K562 (cell line): Measurements from ENCODE around the gene ERBB4. TPM values are rescaled to one million over a fixed set of nuclear protein-coding genes. Genes with fewer than 3 reads are reported as not detected.

ENCODE experiments used
- ATAC-seq: fragments of 200-7000 bp; cut with Tn5 transposase; 3 replicates; pipeline ENCODE4 v1.9.1; 2020; ENCODE audit warnings: moderate library complexity
- BruUV-seq: library from RNA; stranded (reverse); fragments of 400-500 nt; replicated peaks from 2 replicates; lab custom pipeline; 2021; lab: Mats Ljungman, UMichigan
- CTCF ChIA-PET: fragments of 300-600 bp; formaldehyde crosslinking; extraction: SDS; loops from one replicate; lab custom pipeline; 2021; ENCODE audit warnings: low intra/inter-chr PET ratio; lab: Yijun Ruan, JAX
- POLR2A ChIA-PET: fragments of 300-600, 350-650 bp; sonication (Branson Sonifier 250); formaldehyde crosslinking; extraction: SDS; loops from one replicate; lab custom pipeline; 2021; ENCODE audit warnings: antibody characterized with exemption, inconsistent platforms; lab: Yijun Ruan, JAX
- DNase-seq, 4 experiments: peaks; one replicate each; pipeline versions ENCODE4 v3.0.0 to v3.0.0-alpha.2; 2011 to 2018; ENCODE audit warnings: low spot score in 3 of 4, mixed read lengths in 3 of 4; ENCODE audit errors: extremely low read depth in 1 of 4
- FAIRE-seq: peaks from 2 replicates; lab custom pipeline; 2011; peaks lifted over from hg19 to GRCh38; lab: Jason Lieb, UNC
- H2AFZ ChIP-seq: 2 replicates; pipeline ENCODE4 v1.6.0; 2011; ENCODE audit warnings: low read depth, low read length, control low read depth, inconsistent platforms
- H3K27ac ChIP-seq: fragments of 200-600 bp; 3 replicates; pipeline ENCODE4 v1.8.0; 2011; ENCODE audit warnings: low read depth, mild to moderate bottlenecking, control low read depth, inconsistent platforms, low read length, moderate library complexity, mixed read lengths; ENCODE audit errors: extremely low read depth
- H3K27me3 ChIP-seq, 2 experiments: fragments of 300-600 bp in 1 of 2; 2 replicates in 1 of 2; 3 replicates in 1 of 2; pipeline versions ENCODE4 v1.6.0 to v1.8.0; 2011; ENCODE audit warnings: inconsistent platforms in 2 of 2, low read length in 2 of 2, mild to moderate bottlenecking in 1 of 2, mixed read lengths in 1 of 2, moderate library complexity in 1 of 2; ENCODE audit not compliant: control insufficient read depth in 2 of 2, insufficient read depth in 2 of 2
- H3K36me3 ChIP-seq: fragments of 300-600 bp; 3 replicates; pipeline ENCODE4 v1.8.0; 2011; ENCODE audit warnings: mild to moderate bottlenecking, low read length, inconsistent platforms; ENCODE audit not compliant: control insufficient read depth, insufficient read depth
- H3K4me1 ChIP-seq, 2 experiments: fragments of 200-600 bp in 1 of 2; replicated peaks in 1 of 2; 2 replicates in 1 of 2; 3 replicates in 1 of 2; pipeline versions ENCODE4 v1.5.1 to v1.8.0; 2011; ENCODE audit warnings: inconsistent platforms in 2 of 2, low read length in 2 of 2, mild to moderate bottlenecking in 1 of 2, mixed read lengths in 1 of 2, moderate library complexity in 1 of 2; ENCODE audit not compliant: control insufficient read depth in 2 of 2, insufficient read depth in 2 of 2
- H3K4me2 ChIP-seq: 2 replicates; pipeline ENCODE4 v1.6.1; 2011; ENCODE audit warnings: low read length, control low read depth, inconsistent platforms, mixed read lengths; ENCODE audit not compliant: insufficient read depth
- H3K4me3 ChIP-seq: fragments of 200-600 bp; sonication (generic), shearing (Covaris generic); 2 replicates; pipeline ENCODE4 v1.5.1; 2016; ENCODE audit warnings: control low read depth, inconsistent platforms
- H3K79me2 ChIP-seq: fragments of 200-600 bp; 3 replicates; pipeline ENCODE4 v1.8.0; 2011; ENCODE audit warnings: low read length, inconsistent platforms; ENCODE audit not compliant: control insufficient read depth, insufficient read depth
- H3K9ac ChIP-seq, 2 experiments: 2 replicates each; pipeline versions ENCODE4 v1.6.0 to v1.6.1; 2011; ENCODE audit warnings: low read depth in 2 of 2, low read length in 2 of 2, control low read depth in 1 of 2, inconsistent platforms in 1 of 2, mild to moderate bottlenecking in 1 of 2, mixed read lengths in 1 of 2; ENCODE audit not compliant: insufficient read depth in 1 of 2
- H3K9me1 ChIP-seq: one replicate; pipeline ENCODE4 v1.6.0; 2011; ENCODE audit warnings: inconsistent platforms, mild to moderate bottlenecking, low read length, moderate library complexity; ENCODE audit not compliant: control insufficient read depth, insufficient read depth
- H3K9me3 ChIP-seq: replicated peaks from 2 replicates; pipeline ENCODE4 v1.5.1; 2011; ENCODE audit warnings: low read depth, low read length, inconsistent platforms; ENCODE audit not compliant: control insufficient read depth, insufficient read depth
- H4K20me1 ChIP-seq: replicated peaks from 2 replicates; pipeline ENCODE4 v1.6.1; 2011; ENCODE audit warnings: low read length, inconsistent platforms, mixed read lengths; ENCODE audit not compliant: control insufficient read depth, insufficient read depth
- BRD4 ChIP-seq: fragments of 200-600 bp; sonication (generic); IDR thresholded peaks from 2 replicates; pipeline ENCODE4 v1.6.1; 2017; ENCODE audit warnings: inconsistent platforms
- CBFB ChIP-seq: sonication (generic); formaldehyde crosslinking; IDR thresholded peaks from 2 replicates; pipeline ENCODE4 v1.4.0; 2020; ENCODE audit warnings: mild to moderate bottlenecking, missing genetic modification reagents
- E2F3 ChIP-seq: fragments of 250-450 bp; sonication (Bioruptor Pico); IDR thresholded peaks from 2 replicates; pipeline ENCODE4 v1.4.0; 2020; ENCODE audit warnings: mild to moderate bottlenecking
- HSF4 ChIP-seq: fragments of 250-450 bp; sonication (Bioruptor Pico); IDR thresholded peaks from 2 replicates; pipeline ENCODE4 v2.1.2; 2022; ENCODE audit warnings: mild to moderate bottlenecking, moderate library complexity, borderline replicate concordance
- MIER1 ChIP-seq: fragments of 450-650 bp; IDR thresholded peaks from 2 replicates; pipeline ENCODE4 v1.6.1; 2016; ENCODE audit warnings: antibody characterized with exemption, mild to moderate bottlenecking, low read depth
- ZNF274 ChIP-seq: IDR thresholded peaks from 2 replicates; pipeline ENCODE4 v1.6.1; 2011; ENCODE audit warnings: low read depth, mild to moderate bottlenecking, low read length, moderate library complexity, borderline replicate concordance
- WGBS: fragments of 100-300 bp; shearing (Covaris generic); methylation state at CpG from one replicate; pipeline ENCODE4 v1.1.6; 2016; ENCODE audit warnings: low coverage, mixed read lengths; ENCODE audit not compliant: insufficient coverage; ENCODE audit errors: missing lambda C conversion rate; 5-methylcytosine and 5-hydroxymethylcytosine counted together
- in situ Hi-C: fragments of 300-500 bp; cut with MboI; formaldehyde crosslinking; loops from 4 replicates; pipeline ENCODE4 v1.15.0; 2018; ENCODE audit warnings: inconsistent platforms, mixed read lengths
- intact Hi-C: fragments of 100-400 bp; cut with micrococcal nuclease; formaldehyde crosslinking; loops from 2 replicates; pipeline ENCODE4 v1.14.2; 2022
- polyA plus RNA-seq, 8 experiments: library from polyadenylated mRNA; depleted of rRNA in 4 of 8; stranded (reverse) in 5 of 8; unstranded in 3 of 8; fragments of >200 nt; fragmentation: Nextera tagmentation in 2 of 8; fragmentation: Illumina TruSeq in 1 of 8; extraction: Ambion mirVana in 2 of 8; extraction: Trizol in 1 of 8; gene quantifications; 2 replicates each; pipeline versions ENCODE4 v1.2.1 to v1.2.3, GENCODE V29; 2011 to 2014; ENCODE audit warnings: inconsistent platforms in 1 of 8, missing spikeins in 1 of 8
- total RNA-seq, 7 experiments: library from RNA; depleted of rRNA in 6 of 7; stranded (reverse); fragments of >200 nt in 6 of 7; fragmentation: Illumina TruSeq in 2 of 7; extraction: Trizol in 2 of 7; gene quantifications; 2 replicates each; pipeline versions ENCODE4 v1.2.1 to v1.2.3, GENCODE V29; 2011 to 2021; ENCODE audit warnings: low replicate concordance in 1 of 7
- TF ChIP-seq, protein P1 (sequence below), 2 experiments: fragments of 450-650 bp in 1 of 2; sonication (generic) in 1 of 2; formaldehyde crosslinking; conservative IDR thresholded peaks; 2 replicates each; pipeline versions ENCODE4 v1.4.0 to v1.8.1; 2020 to 2022; ENCODE audit warnings: mild to moderate bottlenecking in 1 of 2, missing genetic modification reagents in 1 of 2
- TF ChIP-seq, protein P2 (sequence below): fragments of 250-450 bp; sonication (Bioruptor Pico); IDR thresholded peaks from 2 replicates; pipeline ENCODE4 v1.4.0; 2020

The ERBB4 gene
- total and polyA plus RNA-seq, 9 of the 15 experiments (the other 6 are each of a cell fraction or from before 2014, with no cell fraction given): not detected

DNA sequence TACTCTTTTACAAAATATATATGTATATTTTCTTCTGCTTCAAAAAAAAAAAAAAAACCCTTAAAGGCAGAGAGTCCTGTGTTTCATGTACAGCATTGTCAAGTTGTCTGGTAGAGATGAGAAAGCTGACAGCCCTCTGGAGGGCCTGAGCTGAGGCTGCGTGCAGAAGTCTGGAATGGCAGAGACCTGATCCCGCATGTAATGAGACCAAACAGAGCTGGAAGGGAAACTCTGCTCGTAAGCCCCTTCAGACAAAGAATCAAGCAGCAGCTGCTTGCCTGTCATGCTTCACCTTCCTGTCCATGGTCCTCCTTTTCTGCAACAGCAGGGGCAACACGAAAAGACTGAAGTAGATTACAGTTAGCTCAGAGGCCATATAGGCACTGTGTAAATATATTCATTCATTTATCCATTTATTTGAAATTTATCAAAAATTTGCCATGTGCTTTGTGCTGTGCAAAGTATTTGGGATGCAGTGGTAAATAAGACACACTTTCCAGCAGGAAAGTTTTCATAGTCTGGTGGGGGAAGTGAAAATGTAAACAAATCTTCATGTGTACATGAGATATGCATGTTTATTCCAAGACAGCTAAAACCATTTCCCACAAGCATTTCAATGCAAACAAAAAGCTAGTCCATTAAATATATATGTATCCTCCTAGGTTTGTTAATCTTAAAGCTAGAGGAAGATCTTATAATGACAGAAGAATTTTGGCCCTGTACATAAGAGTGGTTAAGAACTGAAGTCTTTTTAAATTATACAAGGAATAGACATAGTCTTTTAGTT is 1069.5 kb downstream of the ERBB4 start:
- TF ChIP-seq, protein P1, sequence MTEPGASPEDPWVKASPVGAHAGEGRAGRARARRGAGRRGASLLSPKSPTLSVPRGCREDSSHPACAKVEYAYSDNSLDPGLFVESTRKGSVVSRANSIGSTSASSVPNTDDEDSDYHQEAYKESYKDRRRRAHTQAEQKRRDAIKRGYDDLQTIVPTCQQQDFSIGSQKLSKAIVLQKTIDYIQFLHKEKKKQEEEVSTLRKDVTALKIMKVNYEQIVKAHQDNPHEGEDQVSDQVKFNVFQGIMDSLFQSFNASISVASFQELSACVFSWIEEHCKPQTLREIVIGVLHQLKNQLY (CRISPR knock-in tag; conservative IDR thresholded peaks at IDR 0.05): no peak
- TF ChIP-seq, protein P2, sequence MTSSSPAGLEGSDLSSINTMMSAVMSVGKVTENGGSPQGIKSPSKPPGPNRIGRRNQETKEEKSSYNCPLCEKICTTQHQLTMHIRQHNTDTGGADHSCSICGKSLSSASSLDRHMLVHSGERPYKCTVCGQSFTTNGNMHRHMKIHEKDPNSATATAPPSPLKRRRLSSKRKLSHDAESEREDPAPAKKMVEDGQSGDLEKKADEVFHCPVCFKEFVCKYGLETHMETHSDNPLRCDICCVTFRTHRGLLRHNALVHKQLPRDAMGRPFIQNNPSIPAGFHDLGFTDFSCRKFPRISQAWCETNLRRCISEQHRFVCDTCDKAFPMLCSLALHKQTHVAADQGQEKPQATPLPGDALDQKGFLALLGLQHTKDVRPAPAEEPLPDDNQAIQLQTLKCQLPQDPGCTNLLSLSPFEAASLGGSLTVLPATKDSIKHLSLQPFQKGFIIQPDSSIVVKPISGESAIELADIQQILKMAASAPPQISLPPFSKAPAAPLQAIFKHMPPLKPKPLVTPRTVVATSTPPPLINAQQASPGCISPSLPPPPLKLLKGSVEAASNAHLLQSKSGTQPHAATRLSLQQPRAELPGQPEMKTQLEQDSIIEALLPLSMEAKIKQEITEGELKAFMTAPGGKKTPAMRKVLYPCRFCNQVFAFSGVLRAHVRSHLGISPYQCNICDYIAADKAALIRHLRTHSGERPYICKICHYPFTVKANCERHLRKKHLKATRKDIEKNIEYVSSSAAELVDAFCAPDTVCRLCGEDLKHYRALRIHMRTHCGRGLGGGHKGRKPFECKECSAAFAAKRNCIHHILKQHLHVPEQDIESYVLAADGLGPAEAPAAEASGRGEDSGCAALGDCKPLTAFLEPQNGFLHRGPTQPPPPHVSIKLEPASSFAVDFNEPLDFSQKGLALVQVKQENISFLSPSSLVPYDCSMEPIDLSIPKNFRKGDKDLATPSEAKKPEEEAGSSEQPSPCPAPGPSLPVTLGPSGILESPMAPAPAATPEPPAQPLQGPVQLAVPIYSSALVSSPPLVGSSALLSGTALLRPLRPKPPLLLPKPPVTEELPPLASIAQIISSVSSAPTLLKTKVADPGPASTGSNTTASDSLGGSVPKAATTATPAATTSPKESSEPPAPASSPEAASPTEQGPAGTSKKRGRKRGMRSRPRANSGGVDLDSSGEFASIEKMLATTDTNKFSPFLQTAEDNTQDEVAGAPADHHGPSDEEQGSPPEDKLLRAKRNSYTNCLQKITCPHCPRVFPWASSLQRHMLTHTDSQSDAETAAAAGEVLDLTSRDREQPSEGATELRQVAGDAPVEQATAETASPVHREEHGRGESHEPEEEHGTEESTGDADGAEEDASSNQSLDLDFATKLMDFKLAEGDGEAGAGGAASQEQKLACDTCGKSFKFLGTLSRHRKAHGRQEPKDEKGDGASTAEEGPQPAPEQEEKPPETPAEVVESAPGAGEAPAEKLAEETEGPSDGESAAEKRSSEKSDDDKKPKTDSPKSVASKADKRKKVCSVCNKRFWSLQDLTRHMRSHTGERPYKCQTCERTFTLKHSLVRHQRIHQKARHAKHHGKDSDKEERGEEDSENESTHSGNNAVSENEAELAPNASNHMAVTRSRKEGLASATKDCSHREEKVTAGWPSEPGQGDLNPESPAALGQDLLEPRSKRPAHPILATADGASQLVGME: no peak
- no peak for TF ChIP-seq BRD4
- no peak for TF ChIP-seq CBFB (CRISPR knock-in tag)
- no peak for TF ChIP-seq E2F3 (CRISPR knock-in tag)
- no peak for TF ChIP-seq MIER1
- TF ChIP-seq HSF4 (CRISPR knock-in tag): no peak
- TF ChIP-seq ZNF274: no peak
- H3K4me1 ChIP-seq: no peaks in the 10 kb centered on the region
- FAIRE-seq (no peak), DNase-seq (no peak), ATAC-seq (no peak)
- H3K36me3 ChIP-seq: no peaks in the 10 kb centered on the region
- H3K27ac ChIP-seq: no peak overlapping the region
- in situ Hi-C loops (no loop called here), intact Hi-C loops (no loop called here)
- no peaks in the 10 kb centered on the region for H3K27me3 ChIP-seq
- no peak overlapping the region for H3K9ac ChIP-seq
- CTCF ChIA-PET: no interaction called here
- POLR2A ChIA-PET: no interaction called here
- no peaks in the 10 kb centered on the region for H3K9me1 ChIP-seq
- no peaks in the 10 kb centered on the region for H3K79me2 ChIP-seq
- H4K20me1 ChIP-seq: no peaks in the 10 kb centered on the region
- H3K4me3 ChIP-seq: no peak overlapping the region
- no peak overlapping the region for H2AFZ ChIP-seq
- no TSS peak for BruUV-seq
- 0% methylated on average over 3 of the region's 4 CpGs for WGBS
- no peaks in the 10 kb centered on the region; the same call in 1 of the 2 replicates for H3K9me3 ChIP-seq
- no peak overlapping the region for H3K4me2 ChIP-seq
